ENCODE measurements around the gene FRMD8. TPM values are rescaled to one million over a fixed set of nuclear protein-coding genes. Genes with fewer than 3 reads are reported as not detected.
A peak's percentile ranks its signal among the peaks of the same experiment; 100 is the strongest.
"Not testable (repeated sequence)": the region's sequence is repeated elsewhere in the genome, so short reads cannot be mapped to it uniquely, and the experiment has no call there.

FRMD8 gene
- total RNA-seq, 1 donor from 2014 or later = 11.1 TPM

GRCh38 chr11:65445604-65446445, 59.4 kb downstream of the FRMD8 start:
- DNase-seq = no peak
- TF ChIP-seq CTCF (IDR thresholded peaks at IDR 0.05; ENCODE audit: partially characterized antibody, unreplicated experiment) = no peak
- peak overlapping the region; percentile 68 for H3K27ac Mint-ChIP-seq (ENCODE audit: unreplicated experiment)

GRCh38 chr11:65446446-65447277, 60.2 kb downstream of the FRMD8 start:
- H3K9me3 Mint-ChIP-seq (ENCODE audit: unreplicated experiment) = peaks cover 5% of the 10 kb centered on the region

More at GRCh38 chr11:65445604-65446445, 59.4 kb downstream of the FRMD8 start:
- peaks cover 5% of the 10 kb centered on the region for H3K9me3 Mint-ChIP-seq (ENCODE audit: unreplicated experiment)
- H3K4me1 Mint-ChIP-seq (ENCODE audit: low read depth, unreplicated experiment) = peaks cover 27% of the 10 kb centered on the region
- H3K36me3 Mint-ChIP-seq (ENCODE audit: unreplicated experiment) = peaks cover 5% of the 10 kb centered on the region
- no peak overlapping the region for H3K4me3 Mint-ChIP-seq (ENCODE audit: unreplicated experiment)
- H3K27me3 Mint-ChIP-seq (ENCODE audit: unreplicated experiment) = peaks cover 9% of the 10 kb centered on the region

GRCh38 chr11:65448074-65448417, 61.6 kb downstream of the FRMD8 start:
- peaks cover 22% of the 10 kb centered on the region for H3K4me1 Mint-ChIP-seq (ENCODE audit: low read depth, unreplicated experiment)
- H3K27me3 Mint-ChIP-seq (ENCODE audit: unreplicated experiment) = peaks cover 9% of the 10 kb centered on the region
- no peak overlapping the region for H3K27ac Mint-ChIP-seq (ENCODE audit: unreplicated experiment)
- no peak overlapping the region for H3K4me3 Mint-ChIP-seq (ENCODE audit: unreplicated experiment)
- TF ChIP-seq CTCF (IDR thresholded peaks at IDR 0.05; ENCODE audit: partially characterized antibody, unreplicated experiment) = no peak
- H3K9me3 Mint-ChIP-seq (ENCODE audit: unreplicated experiment) = peaks cover 9% of the 10 kb centered on the region
- DNase-seq = no peak
- peaks cover 5% of the 10 kb centered on the region for H3K36me3 Mint-ChIP-seq (ENCODE audit: unreplicated experiment)

More at GRCh38 chr11:65446446-65447277, 60.2 kb downstream of the FRMD8 start:
- Mint-ChIP-seq H3K36me3 (ENCODE audit: unreplicated experiment) (peaks cover 5% of the 10 kb centered on the region), H3K27ac (ENCODE audit: unreplicated experiment) (peak overlapping the region; percentile 68), H3K4me1 (ENCODE audit: low read depth, unreplicated experiment) (peaks cover 25% of the 10 kb centered on the region), H3K4me3 (ENCODE audit: unreplicated experiment) (no peak overlapping the region), H3K27me3 (ENCODE audit: unreplicated experiment) (peaks cover 8% of the 10 kb centered on the region)
- no peak for DNase-seq
- no peak for TF ChIP-seq CTCF (IDR thresholded peaks at IDR 0.05; ENCODE audit: partially characterized antibody, unreplicated experiment)

GRCh38 chr11:65448418-65449105, 62.1 kb downstream of the FRMD8 start:
- H3K27me3 Mint-ChIP-seq (ENCODE audit: unreplicated experiment) = peaks cover 11% of the 10 kb centered on the region
- peaks cover 5% of the 10 kb centered on the region for H3K36me3 Mint-ChIP-seq (ENCODE audit: unreplicated experiment)
- peaks cover 17% of the 10 kb centered on the region for H3K4me1 Mint-ChIP-seq (ENCODE audit: low read depth, unreplicated experiment)
- H3K4me3 Mint-ChIP-seq (ENCODE audit: unreplicated experiment) = no peak overlapping the region
- no peak for TF ChIP-seq CTCF (IDR thresholded peaks at IDR 0.05; ENCODE audit: partially characterized antibody, unreplicated experiment)
- no peak for DNase-seq
- no peak overlapping the region for H3K27ac Mint-ChIP-seq (ENCODE audit: unreplicated experiment)
- H3K9me3 Mint-ChIP-seq (ENCODE audit: unreplicated experiment) = peaks cover 5% of the 10 kb centered on the region

GRCh38 chr11:65451301-65451700, 64.9 kb downstream of the FRMD8 start:
- DNase-seq; H3K4me3 Mint-ChIP-seq (ENCODE audit: unreplicated experiment); H3K4me1 Mint-ChIP-seq (ENCODE audit: low read depth, unreplicated experiment); H3K27ac Mint-ChIP-seq (ENCODE audit: unreplicated experiment); H3K36me3 Mint-ChIP-seq (ENCODE audit: unreplicated experiment): not testable (repeated sequence)
- Mint-ChIP-seq H3K9me3 (ENCODE audit: unreplicated experiment) (peaks cover 13% of the 10 kb centered on the region), H3K27me3 (ENCODE audit: unreplicated experiment) (peaks cover 11% of the 10 kb centered on the region)

GRCh38 chr11:65452259-65452658, 65.8 kb downstream of the FRMD8 start:
- not testable (repeated sequence) for H3K4me3 Mint-ChIP-seq (ENCODE audit: unreplicated experiment); DNase-seq; H3K27me3 Mint-ChIP-seq (ENCODE audit: unreplicated experiment)
- peaks cover 13% of the 10 kb centered on the region for H3K9me3 Mint-ChIP-seq (ENCODE audit: unreplicated experiment)
- peaks cover 15% of the 10 kb centered on the region for H3K36me3 Mint-ChIP-seq (ENCODE audit: unreplicated experiment)
- peak overlapping the region; percentile 48 for H3K27ac Mint-ChIP-seq (ENCODE audit: unreplicated experiment)
- peaks cover 12% of the 10 kb centered on the region for H3K4me1 Mint-ChIP-seq (ENCODE audit: low read depth, unreplicated experiment)

Data from glutamatergic neuron (in vitro differentiated cells).